GM12892 (cell line): ENCODE results near the gene ZNF69. TPM values are rescaled to one million over a fixed set of nuclear protein-coding genes. Genes with fewer than 3 reads are reported as not detected.
"Not testable (repeated sequence)": the region's sequence is repeated elsewhere in the genome, so short reads cannot be mapped to it uniquely, and the experiment has no call there.

Source experiments
- DNase-seq: peaks from one replicate; pipeline ENCODE4 v3.0.0; 2011; ENCODE audit not compliant: insufficient read length
- FAIRE-seq: peaks from 2 replicates; lab custom pipeline; 2011; peaks lifted over from hg19 to GRCh38; lab: Jason Lieb, UNC
- POLR2A ChIP-seq: IDR thresholded peaks from 2 replicates; pipeline ENCODE4 v1.6.1; 2011; ENCODE audit warnings: low read depth, low read length, control low read depth
- POLR2AphosphoS5 ChIP-seq: IDR thresholded peaks from 2 replicates; pipeline ENCODE4 v1.6.1; 2011; ENCODE audit warnings: low read depth, low read length, control low read depth
- TAF1 ChIP-seq: IDR thresholded peaks from 2 replicates; pipeline ENCODE4 v1.6.1; 2011; ENCODE audit warnings: low read depth, mild to moderate bottlenecking, control low read depth, low read length, borderline replicate concordance
- polyA plus RNA-seq: library from polyadenylated mRNA; unstranded; fragments of >200 nt; gene quantifications from one replicate; pipeline ENCODE4 v1.2.1, GENCODE V29; 2012; ENCODE audit warnings: missing spikeins, inconsistent platforms; ENCODE audit not compliant: missing spikeins

Gene ZNF69
- 2.2 TPM for polyA plus RNA-seq

DNA sequence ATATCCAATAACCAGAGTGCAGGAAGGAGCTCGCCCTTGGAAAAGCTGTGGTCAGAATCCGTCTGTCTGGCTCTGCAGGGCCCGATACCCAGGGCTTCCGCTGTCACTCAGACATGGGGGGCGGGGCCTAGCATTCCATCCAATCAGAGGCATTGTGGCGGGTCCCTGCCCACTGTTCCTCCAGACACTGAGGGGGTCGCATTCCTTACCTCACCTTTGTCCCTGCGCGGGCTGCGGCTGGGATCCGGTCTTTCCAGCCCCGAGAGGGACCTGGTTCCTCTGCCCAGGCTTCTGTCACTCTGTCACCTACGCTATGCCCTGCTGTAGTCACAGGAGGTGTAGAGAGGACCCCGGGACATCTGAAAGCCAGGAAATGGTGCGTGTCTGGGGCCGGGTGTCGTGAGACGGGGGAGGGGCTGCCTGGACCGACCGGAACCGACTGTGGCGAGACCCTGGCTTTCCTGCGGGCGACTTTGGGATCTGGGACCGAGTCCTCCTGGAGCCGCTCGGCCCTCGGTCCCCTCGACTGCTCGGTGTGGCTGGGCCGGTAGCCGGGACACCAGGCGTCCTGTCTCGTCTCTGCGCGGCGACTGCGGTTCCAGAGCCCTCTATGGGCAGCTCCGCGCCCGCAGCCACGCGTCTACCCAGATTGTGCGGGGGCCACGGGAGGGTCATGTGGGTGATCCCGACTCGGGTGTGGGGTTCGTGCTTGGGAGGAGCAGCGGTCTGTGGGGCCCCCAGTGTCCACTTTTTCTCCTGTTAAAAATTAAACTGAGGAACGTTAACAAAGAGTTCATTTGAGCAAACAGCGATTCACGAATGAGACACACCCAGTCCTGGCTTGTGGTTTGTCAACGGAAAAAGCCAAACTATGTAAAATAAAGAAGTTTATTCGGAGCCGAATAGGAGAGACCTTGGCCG is at the start of gene ZNF69:
Gene ZNF69, plus strand, starts transcription at position 172 of the 921 bp plus-strand sequence. Its CDS starts 142 bp downstream, at position 314.
- FAIRE-seq (no peak), DNase-seq (peak; percentile 31)
- TF ChIP-seq TAF1: no peak
- no peak for TF ChIP-seq POLR2AphosphoS5
- no peak for TF ChIP-seq POLR2A

DNA sequence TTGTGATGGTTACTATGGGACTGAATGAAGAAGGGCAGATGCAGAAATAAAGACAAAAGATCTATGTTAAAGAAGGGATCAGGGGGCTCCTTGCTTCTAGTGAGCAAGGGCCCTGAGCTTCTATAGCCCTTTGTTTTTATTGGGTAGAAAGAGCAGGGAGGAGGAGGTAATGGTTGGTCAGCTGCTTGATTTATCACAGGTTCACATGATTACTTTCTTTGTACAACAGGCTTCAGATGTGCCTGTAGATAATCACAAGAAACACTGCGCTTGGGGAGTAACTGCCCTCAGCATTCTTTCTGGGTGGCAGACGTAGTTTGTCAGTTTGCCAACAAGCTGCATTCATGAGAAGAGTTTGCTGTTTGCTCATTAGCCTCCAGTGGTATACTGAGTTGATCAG is 43.9 kb upstream of the ZNF69 start:
- FAIRE-seq: no peak
- no peak for DNase-seq
- no peak for TF ChIP-seq POLR2AphosphoS5
- no peak for TF ChIP-seq TAF1
- no peak for TF ChIP-seq POLR2A

DNA sequence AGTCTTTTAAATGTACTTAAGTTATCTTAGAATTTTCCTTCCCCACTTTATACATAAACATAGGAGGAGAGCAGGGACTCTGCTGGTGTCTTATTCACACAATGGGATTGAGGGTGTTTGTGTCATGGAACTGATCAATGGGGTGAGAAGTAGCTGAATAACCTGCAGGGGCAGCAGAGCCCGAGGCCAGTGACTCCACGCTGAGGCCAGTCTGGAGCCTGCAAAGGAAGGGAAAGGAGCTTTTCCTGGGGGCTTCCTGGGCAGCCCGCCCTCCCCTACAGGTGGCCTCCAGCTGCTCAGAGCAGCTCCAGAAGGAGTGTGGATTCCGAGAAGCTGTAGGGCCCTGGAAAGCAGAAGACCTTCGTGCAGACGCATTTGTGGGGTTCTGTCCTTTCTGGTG is 40.0 kb upstream of the ZNF69 start:
- DNase-seq, FAIRE-seq: not testable (repeated sequence)

DNA sequence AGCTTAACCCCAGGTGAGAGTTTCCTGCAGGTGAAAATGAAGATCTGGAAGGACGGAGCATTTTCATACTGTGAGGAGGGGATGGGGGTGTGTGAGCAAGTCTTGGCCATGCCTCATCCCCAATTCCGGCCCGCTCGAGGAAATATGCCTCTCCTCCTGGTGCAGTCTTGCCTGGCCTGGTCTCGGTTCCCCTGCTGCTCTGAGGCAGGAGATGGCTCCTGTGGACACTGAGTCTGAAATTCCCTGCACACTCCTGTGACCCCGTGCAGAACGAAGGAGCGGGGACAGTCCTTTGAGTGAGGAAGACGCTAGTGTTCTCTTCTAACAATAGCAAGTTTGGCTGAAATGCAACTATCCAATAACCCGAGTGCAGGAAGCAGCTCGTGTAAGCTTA is 39.4 kb upstream of the ZNF69 start:
- DNase-seq: no peak
- TF ChIP-seq POLR2A: no peak
- no peak for TF ChIP-seq POLR2AphosphoS5
- TF ChIP-seq TAF1: no peak
- no peak for FAIRE-seq

DNA sequence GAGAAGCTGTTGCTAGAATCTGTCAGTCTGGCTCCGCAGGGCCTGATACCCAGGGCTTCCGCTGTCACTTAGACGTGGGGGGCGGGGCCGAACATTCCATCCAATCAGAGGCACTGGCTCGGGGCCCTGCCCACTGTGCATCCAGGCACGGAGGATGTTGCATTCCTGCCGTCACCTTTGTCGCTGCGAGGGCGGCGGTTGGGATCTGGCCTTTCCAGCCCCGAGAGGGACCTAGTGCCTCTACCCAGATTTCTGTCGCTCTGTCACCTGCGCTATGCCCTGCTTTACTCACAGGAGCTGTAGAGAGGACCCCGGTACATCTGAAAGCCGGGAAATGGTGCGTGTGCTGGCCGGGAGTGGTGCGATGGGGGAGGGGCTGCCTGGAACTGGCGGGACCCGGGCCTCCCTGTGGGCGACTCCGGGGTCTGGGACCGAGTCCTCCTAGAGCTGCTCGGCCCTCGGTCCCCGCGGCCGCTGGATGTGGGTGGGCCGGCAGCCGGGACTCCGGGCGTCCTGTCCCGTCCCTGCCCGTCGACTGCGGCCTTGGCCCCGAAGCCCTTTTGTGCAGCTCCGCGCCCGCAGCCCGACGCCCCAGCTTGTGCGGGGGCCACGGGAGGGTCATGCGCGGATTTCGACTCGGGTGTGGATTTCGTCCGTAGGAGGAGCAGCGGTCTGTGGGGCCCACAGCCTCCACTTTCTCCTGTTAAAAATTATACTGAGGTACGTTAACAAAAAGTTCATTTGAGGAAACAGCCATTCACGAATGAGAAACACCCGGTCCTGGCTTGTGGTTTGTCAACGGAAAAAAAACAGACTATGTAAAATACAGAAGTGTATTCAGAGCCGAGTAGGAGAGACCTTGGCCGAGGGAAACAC is 38.8 kb upstream of the ZNF69 start, which contains the start of gene ZNF439:
Gene ZNF439, plus strand, starts transcription at position 133 of the 876 bp plus-strand sequence. Its CDS starts 142 bp downstream, at position 275.
- DNase-seq (peak; percentile 66), FAIRE-seq (peak; percentile 36)
- no peak for TF ChIP-seq POLR2AphosphoS5
- no peak for TF ChIP-seq TAF1
- 0 out of 2 replicates have a peak, but pooled peaks have one; percentile 37 for TF ChIP-seq POLR2A

DNA sequence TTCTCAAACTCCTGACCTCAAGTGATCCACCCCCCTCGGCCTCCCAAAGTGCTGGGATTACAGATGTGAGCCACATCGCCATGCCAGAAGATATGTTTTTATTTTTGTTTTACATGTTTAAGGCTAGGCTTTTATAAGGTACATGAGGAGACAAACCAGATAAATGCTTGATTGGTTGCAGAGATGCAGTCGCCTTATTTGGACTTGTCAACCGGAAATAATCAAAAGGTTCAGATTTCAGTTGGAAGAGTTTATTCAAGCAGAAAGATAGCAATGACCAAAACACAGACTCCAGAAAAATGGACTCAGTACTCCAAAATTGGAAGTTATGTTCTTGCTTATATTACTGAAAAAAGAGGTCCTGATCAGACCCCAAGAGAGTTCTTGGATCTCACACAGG is 37.3 kb upstream of the ZNF69 start:
- not testable (repeated sequence) for DNase-seq, FAIRE-seq

DNA sequence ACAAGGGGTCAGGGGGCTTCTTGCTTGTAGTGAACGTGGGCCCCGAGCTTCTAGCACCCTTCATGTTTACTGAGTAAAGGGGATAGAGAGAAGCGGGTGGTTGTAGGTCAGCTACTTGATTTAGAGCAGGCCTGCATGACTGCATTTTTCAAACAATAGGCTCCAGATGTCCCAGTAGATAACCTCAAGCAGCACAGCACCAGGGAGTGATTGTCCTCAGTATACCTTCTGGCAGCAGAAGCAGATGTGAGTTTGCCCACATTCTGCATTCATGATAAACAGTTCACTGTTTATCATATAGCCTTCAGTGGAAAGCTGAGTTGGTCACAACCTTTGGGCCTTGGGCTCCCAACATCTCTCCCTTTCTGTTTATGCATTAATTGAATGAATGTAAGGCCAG is 34.2 kb upstream of the ZNF69 start:
- no peak for FAIRE-seq
- DNase-seq: no peak

DNA sequence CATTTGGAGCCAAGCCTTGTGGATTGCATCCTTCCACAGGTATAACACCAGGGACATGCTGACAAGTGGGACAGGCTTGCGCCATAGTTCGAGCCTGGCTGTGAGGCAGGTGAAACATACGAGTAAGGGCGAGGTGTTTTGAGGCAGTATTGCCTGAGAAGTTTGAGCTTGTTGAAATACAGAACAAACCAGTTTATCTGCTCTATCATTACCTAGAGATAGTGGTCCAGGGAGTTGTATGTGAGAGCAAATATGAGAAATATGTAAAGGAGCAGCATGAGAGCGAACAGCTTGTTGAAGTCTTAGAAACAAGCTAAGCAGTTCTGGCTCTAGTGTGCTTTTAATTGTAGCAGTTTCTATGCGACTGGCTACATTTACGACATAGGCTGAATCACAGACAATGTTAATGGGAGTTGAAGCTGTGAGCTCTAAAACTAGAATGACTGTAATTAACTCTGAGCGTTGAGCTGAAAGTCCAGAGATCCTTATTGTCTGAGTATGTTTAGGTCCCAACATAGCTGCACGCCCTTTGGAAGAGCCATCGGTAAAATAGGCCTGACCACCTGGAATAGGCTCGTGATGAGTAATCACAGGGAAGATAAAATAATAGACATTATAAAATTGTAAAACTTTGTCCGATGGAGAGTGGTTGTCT is 30.9 kb upstream of the ZNF69 start:
- TF ChIP-seq TAF1: no peak
- TF ChIP-seq POLR2A: no peak
- no peak for TF ChIP-seq POLR2AphosphoS5
- DNase-seq (no peak), FAIRE-seq (no peak)

More for the DNA sequence above, 34.2 kb upstream of the ZNF69 start:
- TF ChIP-seq TAF1 (no peak), POLR2AphosphoS5 (no peak), POLR2A (no peak)

DNA sequence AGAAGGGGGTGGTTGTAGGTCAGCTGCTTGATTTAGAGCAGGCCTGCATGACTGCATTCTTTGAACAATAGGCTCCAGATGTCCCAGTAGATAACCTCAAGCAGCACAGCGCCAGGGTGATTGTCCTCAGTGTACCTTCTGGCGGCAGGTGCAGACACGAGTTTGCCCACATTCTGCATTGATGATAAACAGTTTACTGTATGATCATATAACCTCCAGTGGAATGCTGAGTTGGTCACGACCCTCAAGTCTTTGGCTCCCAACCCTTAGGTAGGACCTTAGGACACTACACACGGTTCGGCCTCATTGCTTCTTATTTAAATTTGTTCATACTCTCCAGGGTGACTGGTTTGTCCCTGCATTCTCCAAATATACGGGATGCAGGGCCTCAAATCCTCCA is 26.9 kb upstream of the ZNF69 start:
- no peak for FAIRE-seq
- TF ChIP-seq POLR2AphosphoS5 (no peak), TAF1 (no peak), POLR2A (no peak)
- DNase-seq: no peak

DNA sequence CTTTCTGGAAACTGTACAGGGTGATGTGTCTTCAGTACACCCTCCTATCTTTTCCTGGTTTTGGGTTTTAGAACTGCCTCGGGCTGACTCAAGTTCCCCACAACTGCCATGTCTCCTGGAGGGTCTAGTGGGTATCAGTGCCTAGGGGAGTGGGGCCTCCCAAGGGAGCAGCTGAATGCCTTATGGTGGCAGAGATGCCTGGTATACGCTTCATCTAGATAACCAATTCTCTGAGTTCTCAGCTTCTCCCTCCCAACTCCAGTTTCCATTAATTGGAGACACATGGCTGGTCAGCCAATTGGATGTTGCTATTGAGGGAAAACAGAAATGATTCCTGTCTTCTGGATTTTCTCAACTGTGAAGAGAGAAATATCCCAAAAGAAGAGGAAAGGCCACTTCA is 26.3 kb upstream of the ZNF69 start:
- FAIRE-seq (no peak), DNase-seq (no peak)
- TF ChIP-seq TAF1: no peak
- TF ChIP-seq POLR2A: no peak
- no peak for TF ChIP-seq POLR2AphosphoS5

DNA sequence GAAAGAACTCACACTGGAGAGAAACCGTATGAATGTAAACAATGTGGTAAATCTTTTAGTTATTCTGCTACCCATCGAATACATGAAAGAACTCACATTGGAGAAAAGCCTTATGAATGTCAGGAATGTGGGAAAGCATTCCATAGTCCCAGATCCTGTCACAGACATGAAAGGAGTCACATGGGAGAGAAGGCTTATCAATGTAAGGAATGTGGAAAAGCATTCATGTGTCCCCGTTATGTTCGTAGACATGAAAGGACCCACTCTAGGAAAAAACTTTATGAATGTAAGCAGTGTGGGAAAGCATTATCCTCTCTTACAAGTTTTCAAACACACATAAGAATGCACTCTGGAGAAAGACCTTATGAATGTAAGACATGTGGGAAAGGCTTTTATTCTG is 19.8 kb upstream of the ZNF69 start:
- peak; percentile 21 for FAIRE-seq
- DNase-seq: not testable (repeated sequence)

DNA sequence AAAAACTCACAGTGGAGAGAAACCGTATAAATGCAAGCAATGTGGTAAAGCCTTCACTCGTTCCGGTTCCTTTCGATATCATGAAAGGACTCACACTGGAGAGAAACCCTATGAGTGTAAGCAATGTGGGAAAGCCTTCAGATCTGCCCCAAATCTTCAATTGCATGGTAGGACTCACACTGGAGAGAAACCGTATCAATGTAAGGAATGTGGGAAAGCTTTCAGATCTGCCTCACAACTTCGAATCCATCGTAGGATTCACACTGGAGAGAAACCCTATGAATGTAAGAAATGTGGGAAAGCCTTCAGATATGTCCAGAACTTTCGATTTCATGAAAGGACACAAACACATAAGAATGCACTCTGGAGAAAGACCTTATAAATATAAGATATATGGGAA is 19.4 kb upstream of the ZNF69 start:
- no peak for FAIRE-seq
- TF ChIP-seq POLR2AphosphoS5: no peak
- TF ChIP-seq TAF1: no peak
- no peak for TF ChIP-seq POLR2A
- no peak for DNase-seq
